HEK293 (cell line): Measurements from ENCODE around the gene ZNF275.

Source experiments
- CTCF ChIA-PET: fragments of 350-600 bp; formaldehyde crosslinking; extraction: SDS; loops from one replicate; lab custom pipeline; 2021; ENCODE audit warnings: antibody characterized with exemption; lab: Yijun Ruan, JAX
- POLR2A ChIA-PET: fragments of 300-600 bp; formaldehyde crosslinking; extraction: SDS; loops from one replicate; lab custom pipeline; 2020; ENCODE audit warnings: antibody characterized with exemption, inconsistent platforms; lab: Yijun Ruan, JAX
- H3K27ac ChIP-seq: fragments of 200-500 bp; sonication (Bioruptor generic); 2 replicates; pipeline ENCODE4 v1.5.1; 2014; ENCODE audit warnings: low read depth, low read length, control low read depth, inconsistent platforms; ENCODE audit errors: extremely low read depth
- H3K36me3 ChIP-seq, 2 experiments: fragments of 200-500 bp in 1 of 2; sonication (Bioruptor generic) in 1 of 2; 1 replicate in 1 of 2; 2 replicates in 1 of 2; pipeline ENCODE4 v1.5.1; 2014 to 2017; ENCODE audit warnings: inconsistent platforms in 2 of 2, low read length in 2 of 2; ENCODE audit not compliant: control insufficient read depth in 2 of 2, insufficient read depth in 1 of 2
- H3K4me1 ChIP-seq: fragments of 200-500 bp; sonication (Bioruptor generic); 2 replicates; pipeline ENCODE4 v1.5.1; 2014; ENCODE audit warnings: mild to moderate bottlenecking, low read length, inconsistent platforms; ENCODE audit not compliant: control insufficient read depth, insufficient read depth
- H3K4me3 ChIP-seq: 2 replicates; pipeline ENCODE4 v1.5.1; 2011; ENCODE audit warnings: low read depth, mild to moderate bottlenecking, control low read depth, low read length, moderate library complexity
- H3K9me3 ChIP-seq: fragments of 200-500 bp; sonication (Bioruptor generic); 2 replicates; pipeline ENCODE4 v1.5.1; 2014; ENCODE audit warnings: low read depth, low read length, inconsistent platforms; ENCODE audit not compliant: control insufficient read depth, insufficient read depth
- GLI2 ChIP-seq: fragments of 450-650 bp; formaldehyde crosslinking; IDR thresholded peaks from 2 replicates; pipeline ENCODE4; 2017; ENCODE audit warnings: missing biosample characterization, missing genetic modification characterization, low read depth, borderline replicate concordance
- KLF9 ChIP-seq: fragments of 450-650 bp; formaldehyde crosslinking; IDR thresholded peaks from 2 replicates; pipeline ENCODE4 v1.5.1; 2016; ENCODE audit warnings: missing biosample characterization, missing genetic modification characterization, low read depth
- REPIN1 ChIP-seq: fragments of 450-650 bp; formaldehyde crosslinking; IDR thresholded peaks from 2 replicates; pipeline ENCODE4 v1.5.1; 2017; ENCODE audit warnings: missing biosample characterization, missing genetic modification characterization, low read depth
- SCRT1 ChIP-seq: fragments of 450-650 bp; formaldehyde crosslinking; IDR thresholded peaks from 2 replicates; pipeline ENCODE4 v1.5.1; 2016; ENCODE audit warnings: missing biosample characterization, missing genetic modification characterization, borderline replicate concordance
- SCRT2 ChIP-seq: fragments of 450-650 bp; formaldehyde crosslinking; IDR thresholded peaks from 2 replicates; pipeline ENCODE4 v1.5.1; 2016; ENCODE audit warnings: missing biosample characterization, missing genetic modification characterization
- SETDB1 ChIP-seq: IDR thresholded peaks from one replicate; pipeline ENCODE4 v1.6.1; 2017; ENCODE audit warnings: mild to moderate bottlenecking, low read length, moderate library complexity, mixed read lengths; ENCODE audit not compliant: insufficient read length
- SP2 ChIP-seq: fragments of 450-650 bp; formaldehyde crosslinking; IDR thresholded peaks from 2 replicates; pipeline ENCODE4 v1.5.1; 2016; ENCODE audit warnings: missing biosample characterization, missing genetic modification characterization
- ZBTB17 ChIP-seq: fragments of 450-650 bp; formaldehyde crosslinking; IDR thresholded peaks from 2 replicates; pipeline ENCODE4 v1.5.1; 2016; ENCODE audit warnings: missing biosample characterization, missing genetic modification characterization
- ZNF10 ChIP-seq: fragments of 450-650 bp; formaldehyde crosslinking; IDR thresholded peaks from 2 replicates; pipeline ENCODE4 v1.5.1; 2017; ENCODE audit warnings: missing biosample characterization, missing genetic modification characterization
- ZNF133 ChIP-seq: fragments of 450-650 bp; formaldehyde crosslinking; IDR thresholded peaks from 2 replicates; pipeline ENCODE4 v1.5.1; 2016; ENCODE audit warnings: missing biosample characterization, missing genetic modification characterization
- ZNF140 ChIP-seq: fragments of 450-650 bp; formaldehyde crosslinking; IDR thresholded peaks from 2 replicates; pipeline ENCODE4 v1.5.1; 2016; ENCODE audit warnings: missing biosample characterization, missing genetic modification characterization
- ZNF169 ChIP-seq: fragments of 450-650 bp; formaldehyde crosslinking; IDR thresholded peaks from 2 replicates; pipeline ENCODE4 v1.5.1; 2016; ENCODE audit warnings: missing biosample characterization, missing genetic modification characterization
- ZNF174 ChIP-seq: fragments of 450-650 bp; formaldehyde crosslinking; IDR thresholded peaks from 2 replicates; pipeline ENCODE4 v1.5.0; 2017; ENCODE audit warnings: missing biosample characterization, mild to moderate bottlenecking, missing genetic modification characterization
- ZNF335 ChIP-seq: fragments of 450-650 bp; formaldehyde crosslinking; conservative IDR thresholded peaks from 2 replicates; pipeline ENCODE4 v1.5.1; 2016; ENCODE audit warnings: missing biosample characterization, missing genetic modification characterization
- ZNF514 ChIP-seq: fragments of 450-650 bp; formaldehyde crosslinking; IDR thresholded peaks from 2 replicates; pipeline ENCODE4 v1.5.1; 2016; ENCODE audit warnings: missing biosample characterization, missing genetic modification characterization
- ZNF629 ChIP-seq: fragments of 450-650 bp; formaldehyde crosslinking; IDR thresholded peaks from 2 replicates; pipeline ENCODE4 v1.5.1; 2017; ENCODE audit warnings: missing biosample characterization, missing genetic modification characterization
- ZNF677 ChIP-seq: fragments of 450-650 bp; IDR thresholded peaks from 2 replicates; pipeline ENCODE4 v1.5.0; 2018; ENCODE audit warnings: missing biosample characterization, mild to moderate bottlenecking, missing genetic modification characterization, moderate library complexity
- ZNF785 ChIP-seq: fragments of 450-650 bp; formaldehyde crosslinking; IDR thresholded peaks from 2 replicates; pipeline ENCODE4 v1.5.1; 2016; ENCODE audit warnings: missing biosample characterization, missing genetic modification characterization
- ZSCAN30 ChIP-seq: fragments of 450-650 bp; IDR thresholded peaks from 2 replicates; pipeline ENCODE4 v1.5.1; 2018; ENCODE audit warnings: missing biosample characterization, mild to moderate bottlenecking, missing genetic modification characterization, moderate library complexity
- TF ChIP-seq, protein P1 (sequence below): fragments of 450-650 bp; formaldehyde crosslinking; IDR thresholded peaks from 2 replicates; pipeline ENCODE4 v1.5.1; 2016; ENCODE audit warnings: missing biosample characterization, missing genetic modification characterization

The ZNF275 gene

DNA sequence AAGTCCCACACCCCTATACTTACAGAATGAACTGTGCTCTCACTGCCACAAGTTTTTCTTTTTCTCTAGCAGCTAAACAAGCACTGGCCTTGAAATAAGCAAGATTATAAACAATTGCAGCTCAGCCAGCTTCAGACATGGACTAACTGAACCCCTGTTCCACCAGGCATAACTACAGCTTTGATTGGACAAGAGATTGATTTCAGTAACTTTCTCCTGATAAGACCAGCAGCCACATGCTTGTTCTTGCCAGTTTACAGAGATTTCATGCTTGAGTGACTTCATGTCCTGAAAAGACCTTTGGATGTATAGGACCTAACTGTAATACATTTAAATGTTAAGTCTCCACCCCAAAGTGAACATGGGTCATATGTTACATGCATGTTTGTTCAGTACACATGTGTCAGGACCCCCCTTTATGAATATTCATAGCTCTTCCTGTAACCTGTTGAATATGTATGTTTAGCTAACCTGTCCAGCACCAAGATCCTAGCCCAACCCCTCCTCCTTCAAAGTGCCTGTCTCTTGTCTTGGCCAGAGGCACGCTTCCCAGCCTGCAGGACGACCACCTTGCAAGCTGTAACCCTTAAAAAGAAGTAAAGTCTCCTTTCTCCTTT is 27.9 kb downstream of the ZNF275 start:
- Histone ChIP-seq H3K27ac (no peak overlapping the region), H3K9me3 (no peaks in the 10 kb centered on the region), H3K36me3 (no peaks in the 10 kb centered on the region), H3K4me3 (no peak overlapping the region), H3K4me1 (no peaks in the 10 kb centered on the region; the same call in 1 of the 2 replicates)
- TF ChIP-seq ZNF10 (tag by site-specific recombination) (0 out of 2 replicates have a peak, but pooled peaks have one; percentile 26), ZNF629 (tag by site-specific recombination) (no peak), ZSCAN30 (tag by site-specific recombination) (0 out of 2 replicates have a peak, but pooled peaks have one; percentile 63), KLF9 (tag by site-specific recombination) (no peak), SCRT1 (tag by site-specific recombination) (peak; percentile 86; the same call in 1 of the 2 replicates), SCRT2 (peak; percentile 93), ZNF677 (tag by site-specific recombination) (peak; percentile 20; the same call in 1 of the 2 replicates), ZNF174 (tag by site-specific recombination) (no peak)
- ChIA-PET CTCF (interaction anchor here (0.6 to 1.3 kb wide), 4 partner anchors 9 to 329 kb away, joined by 3 to 4 read pairs (median 3); no protein-coding TSS in a partner anchor), POLR2A (interaction anchor here (1.5 kb wide), 1 partner anchor 16 kb away, joined by 4 read pairs; no protein-coding TSS in a partner anchor)

DNA sequence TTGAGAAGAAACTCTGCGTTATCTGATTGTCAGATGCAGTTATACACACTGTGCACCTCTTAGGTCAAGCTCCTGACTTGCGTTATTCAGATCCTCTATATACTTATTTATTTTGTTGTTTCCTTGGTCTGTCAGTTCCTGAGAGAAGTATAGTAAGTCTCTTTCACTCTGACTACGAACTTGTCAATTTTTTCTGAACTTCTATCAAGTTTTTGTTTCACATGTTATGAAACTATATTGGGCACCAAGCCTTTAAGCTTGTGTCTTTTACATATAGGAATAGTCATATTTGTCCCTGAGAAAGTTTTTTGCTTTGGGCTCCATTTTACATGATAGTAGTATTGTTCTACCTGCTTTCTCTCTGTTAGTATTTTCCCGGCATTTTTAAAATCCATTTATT is 31.7 kb downstream of the ZNF275 start:
- Histone ChIP-seq H3K9me3 (no peaks in the 10 kb centered on the region), H3K36me3 (no peaks in the 10 kb centered on the region), H3K4me1 (no peaks in the 10 kb centered on the region; the same call in 1 of the 2 replicates), H3K27ac (no peak overlapping the region), H3K4me3 (no peak overlapping the region)
- TF ChIP-seq ZNF169 (tag by site-specific recombination) (no peak), SETDB1 (no peak)
- TF ChIP-seq, protein P1, sequence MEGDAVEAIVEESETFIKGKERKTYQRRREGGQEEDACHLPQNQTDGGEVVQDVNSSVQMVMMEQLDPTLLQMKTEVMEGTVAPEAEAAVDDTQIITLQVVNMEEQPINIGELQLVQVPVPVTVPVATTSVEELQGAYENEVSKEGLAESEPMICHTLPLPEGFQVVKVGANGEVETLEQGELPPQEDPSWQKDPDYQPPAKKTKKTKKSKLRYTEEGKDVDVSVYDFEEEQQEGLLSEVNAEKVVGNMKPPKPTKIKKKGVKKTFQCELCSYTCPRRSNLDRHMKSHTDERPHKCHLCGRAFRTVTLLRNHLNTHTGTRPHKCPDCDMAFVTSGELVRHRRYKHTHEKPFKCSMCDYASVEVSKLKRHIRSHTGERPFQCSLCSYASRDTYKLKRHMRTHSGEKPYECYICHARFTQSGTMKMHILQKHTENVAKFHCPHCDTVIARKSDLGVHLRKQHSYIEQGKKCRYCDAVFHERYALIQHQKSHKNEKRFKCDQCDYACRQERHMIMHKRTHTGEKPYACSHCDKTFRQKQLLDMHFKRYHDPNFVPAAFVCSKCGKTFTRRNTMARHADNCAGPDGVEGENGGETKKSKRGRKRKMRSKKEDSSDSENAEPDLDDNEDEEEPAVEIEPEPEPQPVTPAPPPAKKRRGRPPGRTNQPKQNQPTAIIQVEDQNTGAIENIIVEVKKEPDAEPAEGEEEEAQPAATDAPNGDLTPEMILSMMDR (tag by site-specific recombination), result no peak
- POLR2A ChIA-PET, result no interaction called here
- CTCF ChIA-PET, result interaction anchor here (0.5 to 0.8 kb wide), 3 partner anchors 32 to 1184 kb away, joined by 3 to 4 read pairs (median 3); no protein-coding TSS in a partner anchor

DNA sequence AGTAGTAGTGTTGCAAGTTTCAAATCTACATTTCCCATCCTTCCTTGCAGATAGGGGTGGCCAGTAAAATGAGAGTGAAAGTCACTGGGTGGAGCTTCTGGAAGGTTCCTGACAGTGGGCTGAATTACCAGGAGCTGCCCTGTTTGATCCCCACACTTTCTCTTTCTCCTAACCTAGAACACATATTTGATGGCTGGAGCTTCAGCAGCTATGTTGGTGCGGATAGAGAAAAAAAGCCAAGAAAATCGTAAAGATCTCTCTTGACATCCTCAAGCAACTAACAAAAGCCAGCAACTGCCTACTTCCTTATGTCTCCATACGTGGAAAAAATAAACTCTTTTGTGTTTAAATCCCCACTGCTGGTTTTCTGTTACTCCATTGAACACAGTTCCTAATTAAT is 32.2 kb downstream of the ZNF275 start:
- TF ChIP-seq REPIN1 (tag by site-specific recombination) (no peak), SETDB1 (peak; percentile 59)
- CTCF ChIA-PET, result interaction anchor here (0.7 to 0.8 kb wide), 2 partner anchors 31 to 1117 kb away, joined by 3 to 4 read pairs; no protein-coding TSS in a partner anchor
- H3K4me3 ChIP-seq, result no peak overlapping the region
- POLR2A ChIA-PET, result no interaction called here
- no peaks in the 10 kb centered on the region for H3K9me3 ChIP-seq
- H3K36me3 ChIP-seq, result no peaks in the 10 kb centered on the region
- no peaks in the 10 kb centered on the region; the same call in 1 of the 2 replicates for H3K4me1 ChIP-seq
- no peak overlapping the region for H3K27ac ChIP-seq

DNA sequence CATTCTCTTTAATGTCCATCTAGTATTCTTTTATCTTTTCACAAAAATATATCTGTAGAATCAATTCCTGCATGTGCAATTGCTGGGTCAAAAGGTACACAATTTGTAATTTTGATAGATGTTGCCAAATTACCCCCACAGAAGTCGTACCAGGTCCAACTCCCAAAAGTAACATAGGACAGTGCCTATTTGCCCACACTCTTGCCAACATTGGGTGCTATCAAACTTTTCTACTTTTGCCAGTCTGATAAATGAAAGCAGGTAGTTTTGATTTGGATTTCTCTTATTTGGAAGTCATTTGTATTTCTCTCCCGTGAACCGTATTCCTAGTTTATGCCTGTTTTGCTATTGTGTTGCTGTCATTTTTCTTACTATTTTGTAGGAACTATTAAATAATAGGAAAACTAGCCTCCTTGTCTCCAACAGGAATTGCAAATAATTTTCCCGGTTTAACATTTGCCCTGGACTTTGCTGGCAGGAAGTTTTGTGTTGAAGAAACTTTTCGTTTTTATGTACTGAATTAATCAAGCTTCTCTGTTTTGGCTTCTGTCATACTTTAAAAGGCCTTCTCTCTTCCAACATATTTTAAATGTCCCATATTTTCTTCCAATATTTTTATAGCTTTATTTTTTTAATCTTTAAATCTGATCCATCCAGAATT is 33.1 kb downstream of the ZNF275 start:
- Histone ChIP-seq H3K9me3 (no peaks in the 10 kb centered on the region), H3K4me3 (no peak overlapping the region), H3K36me3 (no peaks in the 10 kb centered on the region), H3K27ac (no peak overlapping the region), H3K4me1 (no peaks in the 10 kb centered on the region; the same call in 1 of the 2 replicates)
- ChIA-PET POLR2A (no interaction called here), CTCF (no interaction called here)
- TF ChIP-seq ZNF514 (tag by site-specific recombination) (no peak), ZNF140 (tag by site-specific recombination) (no peak), GLI2 (no peak), ZNF133 (tag by site-specific recombination) (no peak), SP2 (tag by site-specific recombination) (no peak), ZNF785 (tag by site-specific recombination) (no peak), ZBTB17 (tag by site-specific recombination) (no peak), ZNF335 (tag by site-specific recombination) (no peak)
